ENCODE results near the gene NUP210. TPM values are rescaled to one million over a fixed set of nuclear protein-coding genes. Genes with fewer than 3 reads are reported as not detected.

NUP210 gene
- total and polyA plus RNA-seq, 4 donors = 9.9 to 38.6 (median 22.9) TPM

DNA sequence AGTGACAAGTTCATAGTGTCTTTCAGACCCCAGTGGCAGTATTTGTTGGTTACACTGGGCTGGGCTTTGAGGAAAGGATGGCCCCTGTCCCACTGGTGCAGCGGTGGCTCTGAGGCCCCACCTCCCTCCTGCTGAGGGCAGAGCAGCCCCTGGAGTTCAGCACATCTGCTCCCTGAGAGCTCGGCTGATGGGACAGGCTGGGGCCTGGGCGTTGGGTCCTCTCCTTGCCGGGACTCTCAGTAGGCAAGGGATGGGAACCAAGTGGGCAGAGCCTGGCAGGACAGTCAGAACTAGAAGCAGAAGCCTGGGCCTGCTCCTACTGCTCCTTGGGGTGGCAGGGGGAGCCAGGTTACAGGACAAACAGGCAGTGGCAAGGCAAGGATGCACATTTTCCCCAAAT is 114.5 kb downstream of the NUP210 start:
- Histone ChIP-seq H3K27me3 (ENCODE audit: control insufficient read depth in 4 of 4, insufficient read depth in 4 of 4, low read length in 3 of 4) (no peaks in the 10 kb centered on the region), H3K36me3 (ENCODE audit: control insufficient read depth in 4 of 4, insufficient read depth in 3 of 4, low read depth in 1 of 4, low read length in 3 of 4) (no peaks in the 10 kb centered on the region), H3K9ac (ENCODE audit: low read depth in 1 of 2, low read length in 2 of 2) (no peak overlapping the region), H3K4me1 (ENCODE audit: control insufficient read depth in 4 of 4, insufficient read depth in 4 of 4, low read length in 3 of 4) (peaks cover 0 to 8% (median 3%) of the 10 kb centered on the region in 4 donors), H3K4me3 (ENCODE audit: low read depth in 1 of 3, low read length in 3 of 3) (no peak overlapping the region), H3K9me3 (ENCODE audit: control insufficient read depth in 4 of 4, low read length in 3 of 4) (no peaks in the 10 kb centered on the region), H3K27ac (ENCODE audit: low read depth in 1 of 2, low read length in 2 of 2) (no peak overlapping the region)
- WGBS = 85% methylated on average over 4 of the region's 4 CpGs
- TF ChIP-seq HNF4G (IDR thresholded peaks at IDR 0.05) (no peak), RAD21 (IDR thresholded peaks at IDR 0.05) (no peak)
- TF ChIP-seq, protein P1, sequence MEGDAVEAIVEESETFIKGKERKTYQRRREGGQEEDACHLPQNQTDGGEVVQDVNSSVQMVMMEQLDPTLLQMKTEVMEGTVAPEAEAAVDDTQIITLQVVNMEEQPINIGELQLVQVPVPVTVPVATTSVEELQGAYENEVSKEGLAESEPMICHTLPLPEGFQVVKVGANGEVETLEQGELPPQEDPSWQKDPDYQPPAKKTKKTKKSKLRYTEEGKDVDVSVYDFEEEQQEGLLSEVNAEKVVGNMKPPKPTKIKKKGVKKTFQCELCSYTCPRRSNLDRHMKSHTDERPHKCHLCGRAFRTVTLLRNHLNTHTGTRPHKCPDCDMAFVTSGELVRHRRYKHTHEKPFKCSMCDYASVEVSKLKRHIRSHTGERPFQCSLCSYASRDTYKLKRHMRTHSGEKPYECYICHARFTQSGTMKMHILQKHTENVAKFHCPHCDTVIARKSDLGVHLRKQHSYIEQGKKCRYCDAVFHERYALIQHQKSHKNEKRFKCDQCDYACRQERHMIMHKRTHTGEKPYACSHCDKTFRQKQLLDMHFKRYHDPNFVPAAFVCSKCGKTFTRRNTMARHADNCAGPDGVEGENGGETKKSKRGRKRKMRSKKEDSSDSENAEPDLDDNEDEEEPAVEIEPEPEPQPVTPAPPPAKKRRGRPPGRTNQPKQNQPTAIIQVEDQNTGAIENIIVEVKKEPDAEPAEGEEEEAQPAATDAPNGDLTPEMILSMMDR (IDR thresholded peaks at IDR 0.05; ENCODE audit: low read depth, low read length, missing input control) = no peak
- DNase-seq (ENCODE audit: low spot score) = no peak

DNA sequence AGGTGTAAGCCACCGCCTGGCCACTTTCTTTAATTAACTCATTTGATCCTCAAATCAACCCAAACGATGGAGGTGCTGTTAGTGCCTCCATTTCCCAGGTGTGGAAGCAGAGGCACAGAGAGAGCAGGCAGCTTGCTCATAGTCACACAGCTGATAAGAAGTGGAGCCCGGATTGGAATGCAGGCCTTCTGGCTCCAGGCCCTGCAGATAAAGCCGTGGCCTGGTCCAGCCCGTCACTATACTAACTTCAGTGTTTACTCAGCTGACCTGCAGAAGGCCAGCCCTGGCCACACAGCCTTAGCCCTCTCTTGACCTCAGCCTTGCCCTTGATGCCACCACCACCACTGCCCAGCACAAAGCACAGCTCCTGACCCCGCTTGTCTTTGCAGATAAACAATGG is 116.7 kb downstream of the NUP210 start:
- no peak for DNase-seq (ENCODE audit: low spot score)

DNA sequence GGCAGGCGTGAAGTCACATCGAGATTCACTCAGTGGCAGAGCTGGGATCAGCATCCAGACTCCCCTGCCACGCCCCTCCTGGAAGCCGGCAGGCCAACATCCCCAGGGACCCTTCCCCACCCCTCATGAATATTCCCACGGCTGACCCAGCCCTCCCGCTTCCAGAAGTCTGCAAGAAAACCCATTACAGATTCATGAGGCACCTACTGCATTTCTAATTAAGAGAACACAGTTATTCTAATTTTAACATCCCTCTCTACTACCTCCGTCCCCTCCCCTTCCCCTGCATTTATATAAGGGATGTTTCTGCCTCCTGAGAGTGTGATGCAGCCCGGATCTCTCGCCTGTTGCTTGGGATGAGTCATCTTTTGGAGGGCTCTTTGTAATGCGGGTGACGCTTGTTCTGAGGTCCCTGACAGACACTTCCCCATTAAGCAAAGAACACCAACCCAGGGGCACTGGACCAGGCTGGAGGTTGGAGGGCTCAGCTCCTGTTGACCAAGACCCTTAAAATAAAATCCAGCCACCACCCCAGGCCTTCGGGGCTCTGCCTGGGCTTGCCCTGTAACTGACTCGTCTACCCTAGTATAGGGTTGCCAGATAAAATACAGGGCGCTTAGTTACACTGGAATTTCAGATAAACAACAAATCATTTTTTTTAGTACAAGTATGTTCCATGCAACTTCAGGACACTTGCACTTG is 118.7 kb downstream of the NUP210 start:
- no peak for DNase-seq (ENCODE audit: low spot score)
- 66% methylated on average over 14 of the region's 14 CpGs for WGBS

More for the DNA sequence above, 116.7 kb downstream of the NUP210 start:
- Histone ChIP-seq H3K36me3 (ENCODE audit: control insufficient read depth in 4 of 4, insufficient read depth in 3 of 4, low read depth in 1 of 4, low read length in 3 of 4) (no peaks in the 10 kb centered on the region), H3K27ac (ENCODE audit: low read depth in 1 of 2, low read length in 2 of 2) (no peak overlapping the region), H3K9ac (ENCODE audit: low read depth in 1 of 2, low read length in 2 of 2) (no peak overlapping the region), H3K9me3 (ENCODE audit: control insufficient read depth in 4 of 4, low read length in 3 of 4) (no peaks in the 10 kb centered on the region), H3K27me3 (ENCODE audit: control insufficient read depth in 4 of 4, insufficient read depth in 4 of 4, low read length in 3 of 4) (no peaks in the 10 kb centered on the region), H3K4me3 (ENCODE audit: low read depth in 1 of 3, low read length in 3 of 3) (no peak overlapping the region), H3K4me1 (ENCODE audit: control insufficient read depth in 4 of 4, insufficient read depth in 4 of 4, low read length in 3 of 4) (no peaks in the 10 kb centered on the region)
- 49% methylated on average over 6 of the region's 6 CpGs for WGBS
- no peak for TF ChIP-seq FOXA1 (IDR thresholded peaks at IDR 0.05)
- no peak for TF ChIP-seq HNF4G (IDR thresholded peaks at IDR 0.05)
- TF ChIP-seq RAD21 (IDR thresholded peaks at IDR 0.05) = no peak
- TF ChIP-seq, protein P2, sequence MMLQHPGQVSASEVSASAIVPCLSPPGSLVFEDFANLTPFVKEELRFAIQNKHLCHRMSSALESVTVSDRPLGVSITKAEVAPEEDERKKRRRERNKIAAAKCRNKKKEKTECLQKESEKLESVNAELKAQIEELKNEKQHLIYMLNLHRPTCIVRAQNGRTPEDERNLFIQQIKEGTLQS (IDR thresholded peaks at IDR 0.05) = no peak
- TF ChIP-seq NR2F2 (IDR thresholded peaks at IDR 0.05) = no peak
- TF ChIP-seq EGR1 (IDR thresholded peaks at IDR 0.05; ENCODE audit: low read depth in 2 of 2) = no peak
- TF ChIP-seq HNF4A (conservative IDR thresholded peaks at IDR 0.05) = no peak
- TF ChIP-seq, protein P3, sequence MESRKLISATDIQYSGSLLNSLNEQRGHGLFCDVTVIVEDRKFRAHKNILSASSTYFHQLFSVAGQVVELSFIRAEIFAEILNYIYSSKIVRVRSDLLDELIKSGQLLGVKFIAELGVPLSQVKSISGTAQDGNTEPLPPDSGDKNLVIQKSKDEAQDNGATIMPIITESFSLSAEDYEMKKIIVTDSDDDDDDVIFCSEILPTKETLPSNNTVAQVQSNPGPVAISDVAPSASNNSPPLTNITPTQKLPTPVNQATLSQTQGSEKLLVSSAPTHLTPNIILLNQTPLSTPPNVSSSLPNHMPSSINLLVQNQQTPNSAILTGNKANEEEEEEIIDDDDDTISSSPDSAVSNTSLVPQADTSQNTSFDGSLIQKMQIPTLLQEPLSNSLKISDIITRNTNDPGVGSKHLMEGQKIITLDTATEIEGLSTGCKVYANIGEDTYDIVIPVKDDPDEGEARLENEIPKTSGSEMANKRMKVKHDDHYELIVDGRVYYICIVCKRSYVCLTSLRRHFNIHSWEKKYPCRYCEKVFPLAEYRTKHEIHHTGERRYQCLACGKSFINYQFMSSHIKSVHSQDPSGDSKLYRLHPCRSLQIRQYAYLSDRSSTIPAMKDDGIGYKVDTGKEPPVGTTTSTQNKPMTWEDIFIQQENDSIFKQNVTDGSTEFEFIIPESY (IDR thresholded peaks at IDR 0.05) = no peak
- TF ChIP-seq YY1 (IDR thresholded peaks at IDR 0.05) = no peak

More for the DNA sequence above, 118.7 kb downstream of the NUP210 start:
- Histone ChIP-seq H3K27me3 (ENCODE audit: control insufficient read depth in 4 of 4, insufficient read depth in 4 of 4, low read length in 3 of 4) (no peaks in the 10 kb centered on the region), H3K36me3 (ENCODE audit: control insufficient read depth in 4 of 4, insufficient read depth in 3 of 4, low read depth in 1 of 4, low read length in 3 of 4) (no peaks in the 10 kb centered on the region), H3K9me3 (ENCODE audit: control insufficient read depth in 4 of 4, low read length in 3 of 4) (no peaks in the 10 kb centered on the region), H3K4me1 (ENCODE audit: control insufficient read depth in 4 of 4, insufficient read depth in 4 of 4, low read length in 3 of 4) (no peaks in the 10 kb centered on the region), H3K27ac (ENCODE audit: low read depth in 1 of 2, low read length in 2 of 2) (no peak overlapping the region), H3K4me3 (ENCODE audit: low read depth in 1 of 3, low read length in 3 of 3) (no peak overlapping the region), H3K9ac (ENCODE audit: low read depth in 1 of 2, low read length in 2 of 2) (peak overlapping the region in 1 of 2 donors; percentile 16)
- no peak for TF ChIP-seq RAD21 (IDR thresholded peaks at IDR 0.05)

Measured in liver (tissue), 9 donors.